LNCaP clone FGC (cell line): ENCODE data around the gene CCIN.

ENCODE experiments used
- DNase-seq: peaks from one replicate; pipeline ENCODE4 v3.0.0-alpha.2; 2011; ENCODE audit warnings: low read depth
- H3K4me3 ChIP-seq: 2 replicates; pipeline ENCODE4 v1.5.1; 2011; ENCODE audit warnings: mild to moderate bottlenecking, low read depth, low read length, control low read depth
- TF ChIP-seq, protein P1 (sequence below): IDR thresholded peaks from 2 replicates; pipeline ENCODE4 v1.5.1; 2012; ENCODE audit warnings: mild to moderate bottlenecking; ENCODE audit not compliant: control insufficient read depth, insufficient read depth; ENCODE audit errors: extremely low read depth

The CCIN gene

DNA sequence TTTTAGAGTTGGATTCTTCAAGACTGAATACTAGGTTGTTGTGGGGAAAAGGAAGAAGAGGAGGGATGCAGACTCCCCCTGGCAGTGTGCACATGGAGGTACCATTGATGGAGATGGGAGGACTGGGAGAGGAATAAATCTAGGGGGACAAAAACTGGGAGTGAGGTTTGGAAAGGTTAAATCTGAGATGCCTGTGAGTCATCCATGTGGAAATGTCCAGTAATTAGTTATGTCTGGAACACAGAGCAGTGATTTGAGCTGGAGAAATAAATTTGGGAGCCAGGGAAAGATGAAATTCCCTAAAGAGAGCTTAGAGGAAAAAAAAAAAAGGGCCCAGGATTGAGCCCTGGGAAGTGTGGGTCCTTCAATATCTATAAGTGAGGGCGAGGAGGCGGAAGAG is 8.0 kb upstream of the CCIN start:
- DNase-seq, result no peak
- no peak overlapping the region for H3K4me3 ChIP-seq
- TF ChIP-seq, protein P1, sequence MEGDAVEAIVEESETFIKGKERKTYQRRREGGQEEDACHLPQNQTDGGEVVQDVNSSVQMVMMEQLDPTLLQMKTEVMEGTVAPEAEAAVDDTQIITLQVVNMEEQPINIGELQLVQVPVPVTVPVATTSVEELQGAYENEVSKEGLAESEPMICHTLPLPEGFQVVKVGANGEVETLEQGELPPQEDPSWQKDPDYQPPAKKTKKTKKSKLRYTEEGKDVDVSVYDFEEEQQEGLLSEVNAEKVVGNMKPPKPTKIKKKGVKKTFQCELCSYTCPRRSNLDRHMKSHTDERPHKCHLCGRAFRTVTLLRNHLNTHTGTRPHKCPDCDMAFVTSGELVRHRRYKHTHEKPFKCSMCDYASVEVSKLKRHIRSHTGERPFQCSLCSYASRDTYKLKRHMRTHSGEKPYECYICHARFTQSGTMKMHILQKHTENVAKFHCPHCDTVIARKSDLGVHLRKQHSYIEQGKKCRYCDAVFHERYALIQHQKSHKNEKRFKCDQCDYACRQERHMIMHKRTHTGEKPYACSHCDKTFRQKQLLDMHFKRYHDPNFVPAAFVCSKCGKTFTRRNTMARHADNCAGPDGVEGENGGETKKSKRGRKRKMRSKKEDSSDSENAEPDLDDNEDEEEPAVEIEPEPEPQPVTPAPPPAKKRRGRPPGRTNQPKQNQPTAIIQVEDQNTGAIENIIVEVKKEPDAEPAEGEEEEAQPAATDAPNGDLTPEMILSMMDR, result no peak

DNA sequence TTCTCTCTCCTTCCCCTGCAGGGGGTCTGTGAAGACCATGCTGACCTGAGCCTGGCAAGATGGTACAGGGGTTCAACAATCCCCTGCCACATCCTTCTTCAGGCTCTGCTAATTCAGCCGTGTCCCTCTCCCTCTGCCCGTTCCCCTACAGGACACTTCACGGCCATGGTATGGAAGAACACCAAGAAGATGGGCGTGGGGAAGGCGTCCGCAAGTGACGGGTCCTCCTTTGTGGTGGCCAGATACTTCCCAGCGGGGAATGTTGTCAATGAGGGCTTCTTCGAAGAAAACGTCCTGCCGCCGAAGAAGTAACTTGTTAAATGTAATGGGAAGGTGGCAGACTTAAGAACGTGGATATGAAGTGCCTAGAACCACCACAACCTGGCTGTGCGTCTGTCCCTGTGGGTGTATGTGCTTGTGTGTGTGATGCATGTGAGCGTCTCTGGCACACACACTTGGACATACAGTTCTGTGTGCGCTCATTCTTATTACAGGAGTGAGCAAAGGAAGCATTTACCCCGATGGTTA is 6.9 kb upstream of the CCIN start:
- no peak overlapping the region for H3K4me3 ChIP-seq
- DNase-seq, result no peak
- TF ChIP-seq, protein P1, result no peak

DNA sequence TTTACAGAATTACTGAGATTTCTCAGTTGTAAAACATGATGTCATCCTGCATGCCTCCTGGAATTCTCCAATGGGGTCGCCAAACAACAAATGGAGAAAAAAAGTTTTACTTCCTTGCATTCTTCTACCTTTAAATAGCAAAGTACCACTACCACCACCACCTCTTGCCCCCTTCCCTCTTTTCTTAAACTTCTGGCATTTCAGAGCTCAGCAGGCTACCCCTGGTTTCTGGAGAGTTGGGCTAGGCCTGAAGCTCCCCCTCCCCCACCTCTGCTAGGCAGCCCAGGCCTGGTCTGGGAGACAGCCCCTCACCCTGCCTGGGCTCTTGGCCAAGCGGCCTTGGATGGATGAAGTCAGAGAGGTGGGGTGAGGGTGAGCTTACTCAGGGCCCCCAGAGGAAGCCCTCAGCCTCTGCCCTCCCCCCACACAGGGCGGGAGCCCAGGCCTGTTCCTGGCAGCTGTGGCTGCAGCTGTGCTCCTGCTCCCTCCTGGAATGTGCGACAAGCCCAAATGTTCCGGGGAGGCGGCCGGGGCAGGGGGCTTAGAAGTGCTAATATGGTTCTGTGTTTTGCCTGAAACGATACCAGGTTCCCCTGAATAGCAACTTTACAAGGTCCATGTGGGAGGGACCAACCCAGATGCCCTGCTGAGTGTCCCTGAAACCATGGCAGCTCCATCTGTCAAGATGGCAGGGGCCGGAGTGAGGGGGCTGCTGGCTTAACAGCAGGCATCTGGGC is 6.0 kb upstream of the CCIN start:
- no peak overlapping the region for H3K4me3 ChIP-seq
- TF ChIP-seq, protein P1, result no peak
- no peak for DNase-seq

DNA sequence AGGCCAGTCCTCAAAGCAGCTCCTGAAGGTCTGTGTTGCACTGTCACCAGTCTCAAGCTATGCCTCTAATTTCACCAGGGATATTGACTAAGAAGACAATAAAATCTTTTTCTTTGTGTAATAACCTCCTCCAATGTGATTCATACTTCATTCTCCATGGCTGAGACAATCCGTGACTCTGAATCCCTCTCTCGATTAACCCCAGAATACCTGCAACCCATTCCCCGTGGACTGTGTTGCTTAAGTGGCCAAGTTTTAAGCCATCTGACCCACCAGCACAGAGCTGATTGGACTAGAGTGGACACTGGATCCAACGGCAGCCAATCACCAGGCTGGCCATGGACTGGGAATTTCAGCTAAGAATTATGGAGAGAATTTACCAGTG is 5.4 kb upstream of the CCIN start:
- DNase-seq, result no peak
- TF ChIP-seq, protein P1, result no peak
- no peak overlapping the region for H3K4me3 ChIP-seq

GRCh38 chr9:36164372-36164771 is 4.8 kb upstream of the CCIN start:
- TF ChIP-seq, protein P1, result no peak
- H3K4me3 ChIP-seq, result no peak overlapping the region
- DNase-seq, result no peak

GRCh38 chr9:36164989-36165388 is 4.2 kb upstream of the CCIN start:
- TF ChIP-seq, protein P1, result no peak
- H3K4me3 ChIP-seq, result no peak overlapping the region
- no peak for DNase-seq

GRCh38 chr9:36165826-36166167 is 3.4 kb upstream of the CCIN start:
- TF ChIP-seq, protein P1, result no peak
- DNase-seq, result no peak
- no peak overlapping the region for H3K4me3 ChIP-seq
